HL-60 (cell line): ENCODE measurements around the gene TAAR8.

Experiments used
- DNase-seq, 2 experiments: peaks; one replicate each; pipeline ENCODE4 v3.0.0-alpha.2; 2010 to 2020; ENCODE audit warnings: low read depth in 1 of 2, low spot score in 1 of 2
- H3K27ac ChIP-seq: fragments of 250-450 bp; sonication (Bioruptor Pico); replicated peaks from 2 replicates; pipeline ENCODE4 v1.5.1; 2020; ENCODE audit warnings: mild to moderate bottlenecking, moderate library complexity
- H3K27me3 ChIP-seq: fragments of 250-450 bp; sonication (Bioruptor Pico); 2 replicates; pipeline ENCODE4 v1.5.1; 2021; ENCODE audit warnings: mild to moderate bottlenecking, moderate library complexity; ENCODE audit not compliant: insufficient read depth, poor library complexity, severe bottlenecking
- H3K4me3 ChIP-seq: replicated peaks from 2 replicates; pipeline ENCODE4 v1.5.1; 2011; ENCODE audit warnings: mild to moderate bottlenecking, control low read depth, low read length; ENCODE audit not compliant: insufficient read depth
- CTCF ChIP-seq: IDR thresholded peaks from one replicate; pipeline ENCODE4 v1.5.1; 2011; ENCODE audit warnings: low read length, control low read depth, inconsistent platforms; ENCODE audit not compliant: insufficient read depth
- GABPA ChIP-seq: IDR thresholded peaks from 2 replicates; pipeline ENCODE4 v1.6.1; 2012; ENCODE audit warnings: low read depth
- POLR2AphosphoS5 ChIP-seq: IDR thresholded peaks from 2 replicates; pipeline ENCODE4 v1.6.1; 2012; ENCODE audit warnings: low read depth
- REST ChIP-seq: IDR thresholded peaks from 2 replicates; pipeline ENCODE4 v1.6.1; 2012; ENCODE audit warnings: low read depth; ENCODE audit not compliant: insufficient replicate concordance
- SPI1 ChIP-seq: IDR thresholded peaks from 2 replicates; pipeline ENCODE4 v1.6.1; 2012; ENCODE audit warnings: low read depth, mild to moderate bottlenecking, borderline replicate concordance

TAAR8 gene

GRCh38 chr6:132506461-132506860 is 46.0 kb upstream of the TAAR8 start:
- Histone ChIP-seq H3K27ac (no peak overlapping the region), H3K27me3 (no peaks in the 10 kb centered on the region), H3K4me3 (no peak overlapping the region)
- DNase-seq: no peak
- TF ChIP-seq SPI1 (no peak), POLR2AphosphoS5 (no peak), CTCF (no peak), REST (no peak), GABPA (no peak)

GRCh38 chr6:132506869-132507808 is 45.3 kb upstream of the TAAR8 start:
- H3K4me3 ChIP-seq: no peak overlapping the region
- H3K27me3 ChIP-seq: no peaks in the 10 kb centered on the region
- DNase-seq: no peak
- no peak for TF ChIP-seq GABPA
- TF ChIP-seq REST: no peak
- TF ChIP-seq POLR2AphosphoS5: no peak
- TF ChIP-seq CTCF: no peak
- TF ChIP-seq SPI1: no peak
- no peak overlapping the region for H3K27ac ChIP-seq

GRCh38 chr6:132511210-132511830 is 41.2 kb upstream of the TAAR8 start:
- H3K27ac ChIP-seq: peak overlapping the region; percentile 82
- no peaks in the 10 kb centered on the region for H3K27me3 ChIP-seq
- peak overlapping the region; percentile 94 for H3K4me3 ChIP-seq
- TF ChIP-seq POLR2AphosphoS5: no peak
- TF ChIP-seq CTCF: no peak
- TF ChIP-seq SPI1: no peak
- no peak for TF ChIP-seq GABPA
- no peak for TF ChIP-seq REST
- DNase-seq: peak in 1 of 2 experiments; percentile 13
